ENCODE data around the gene FAM177B.

The FAM177B gene

GRCh38 chr1:222783051-222783450 lies 46.0 kb downstream of the FAM177B start:
- Histone ChIP-seq H3K79me2 (ENCODE audit: insufficient read depth, low read depth) (no peaks in the 10 kb centered on the region), H3K4me2 (no peak overlapping the region)

GRCh38 chr1:222784371-222784770 lies 47.4 kb downstream of the FAM177B start:
- Histone ChIP-seq H3K4me2 (no peak overlapping the region), H2AFZ (ENCODE audit: low read depth) (no peak overlapping the region), H4K20me1 (ENCODE audit: insufficient read depth) (no peaks in the 10 kb centered on the region), H3K36me3 (ENCODE audit: insufficient read depth) (no peaks in the 10 kb centered on the region), H3K4me1 (ENCODE audit: low read depth, poor library complexity, severe bottlenecking) (no peaks in the 10 kb centered on the region), H3K79me2 (ENCODE audit: insufficient read depth, low read depth) (no peaks in the 10 kb centered on the region), H3K9ac (no peak overlapping the region), H3K4me3 (IDR thresholded peaks at IDR 0.05; ENCODE audit: insufficient read depth, low read depth, low read length) (no peak overlapping the region), H3K27ac (no peak overlapping the region), H3K27me3 (ENCODE audit: insufficient read depth, low read depth) (no peaks in the 10 kb centered on the region)
- TF ChIP-seq CTCF (conservative IDR thresholded peaks at IDR 0.05; ENCODE audit: low read depth, low read length): no peak

More at GRCh38 chr1:222783051-222783450, 46.0 kb downstream of the FAM177B start:
- no peak overlapping the region for H3K9ac ChIP-seq
- no peaks in the 10 kb centered on the region for H3K36me3 ChIP-seq (ENCODE audit: insufficient read depth)
- no peaks in the 10 kb centered on the region for H4K20me1 ChIP-seq (ENCODE audit: insufficient read depth)
- no peak for TF ChIP-seq CTCF (conservative IDR thresholded peaks at IDR 0.05; ENCODE audit: low read depth, low read length)
- no peak overlapping the region for H3K27ac ChIP-seq
- H3K4me3 ChIP-seq (IDR thresholded peaks at IDR 0.05; ENCODE audit: insufficient read depth, low read depth, low read length): no peak overlapping the region
- H3K4me1 ChIP-seq (ENCODE audit: low read depth, poor library complexity, severe bottlenecking): no peaks in the 10 kb centered on the region
- H3K27me3 ChIP-seq (ENCODE audit: insufficient read depth, low read depth): no peaks in the 10 kb centered on the region
- H2AFZ ChIP-seq (ENCODE audit: low read depth): no peak overlapping the region

GRCh38 chr1:222784916-222785315 lies 47.9 kb downstream of the FAM177B start:
- Histone ChIP-seq H3K4me1 (ENCODE audit: low read depth, poor library complexity, severe bottlenecking) (no peaks in the 10 kb centered on the region), H3K4me3 (IDR thresholded peaks at IDR 0.05; ENCODE audit: insufficient read depth, low read depth, low read length) (no peak overlapping the region), H3K27me3 (ENCODE audit: insufficient read depth, low read depth) (no peaks in the 10 kb centered on the region), H3K27ac (no peak overlapping the region), H2AFZ (ENCODE audit: low read depth) (no peak overlapping the region), H3K36me3 (ENCODE audit: insufficient read depth) (no peaks in the 10 kb centered on the region), H3K79me2 (ENCODE audit: insufficient read depth, low read depth) (no peaks in the 10 kb centered on the region), H4K20me1 (ENCODE audit: insufficient read depth) (no peaks in the 10 kb centered on the region), H3K9ac (no peak overlapping the region), H3K4me2 (no peak overlapping the region)
- TF ChIP-seq CTCF (conservative IDR thresholded peaks at IDR 0.05; ENCODE audit: low read depth, low read length): no peak

GRCh38 chr1:222785529-222785928 lies 48.5 kb downstream of the FAM177B start:
- no peaks in the 10 kb centered on the region for H3K4me1 ChIP-seq (ENCODE audit: low read depth, poor library complexity, severe bottlenecking)
- no peak overlapping the region for H3K9ac ChIP-seq
- H3K27me3 ChIP-seq (ENCODE audit: insufficient read depth, low read depth): no peaks in the 10 kb centered on the region
- no peak overlapping the region for H3K4me2 ChIP-seq
- no peaks in the 10 kb centered on the region for H3K36me3 ChIP-seq (ENCODE audit: insufficient read depth)
- H3K4me3 ChIP-seq (IDR thresholded peaks at IDR 0.05; ENCODE audit: insufficient read depth, low read depth, low read length): no peak overlapping the region
- no peaks in the 10 kb centered on the region for H3K79me2 ChIP-seq (ENCODE audit: insufficient read depth, low read depth)
- no peak overlapping the region for H2AFZ ChIP-seq (ENCODE audit: low read depth)
- no peaks in the 10 kb centered on the region for H4K20me1 ChIP-seq (ENCODE audit: insufficient read depth)
- TF ChIP-seq CTCF (conservative IDR thresholded peaks at IDR 0.05; ENCODE audit: low read depth, low read length): no peak
- H3K27ac ChIP-seq: no peak overlapping the region
